ENCODE data around the gene PARD6G.

The PARD6G gene

GRCh38 chr18:80246445-80247392 lies 595 bp downstream of the PARD6G start:
- no peak for DNase-seq (ENCODE audit: low read depth, low spot score)
- peak overlapping the region; percentile 64 for H3K4me3 ChIP-seq (ENCODE audit: low read depth, low read length)

GRCh38 chr18:80245781-80246444 lies 1.4 kb downstream of the PARD6G start:
- H3K4me3 ChIP-seq (ENCODE audit: low read depth, low read length): peak overlapping the region; percentile 64
- DNase-seq (ENCODE audit: low read depth, low spot score): no peak
- no peak for TF ChIP-seq CTCF (IDR thresholded peaks at IDR 0.05; ENCODE audit: low read depth, low read length)
- in situ Hi-C loops (cut with HindIII; ENCODE audit: low sequenced_read_pairs): no loop called here

More at GRCh38 chr18:80246445-80247392, 595 bp downstream of the PARD6G start:
- no peak for TF ChIP-seq CTCF (IDR thresholded peaks at IDR 0.05; ENCODE audit: low read depth, low read length)
- in situ Hi-C loops (cut with HindIII; ENCODE audit: low sequenced_read_pairs): no loop called here

- H3K4me3 ChIP-seq (ENCODE audit: low read depth, low read length): no peak overlapping the region
- DNase-seq (ENCODE audit: low read depth, low spot score): no peak
- in situ Hi-C loops (cut with HindIII; ENCODE audit: low sequenced_read_pairs): no loop called here
These were observed 2.2 kb downstream of the PARD6G start for GRCh38 chr18:80244956-80245730.

GRCh38 chr18:80244167-80244566 lies 3.1 kb downstream of the PARD6G start:
- H3K4me3 ChIP-seq (ENCODE audit: low read depth, low read length): no peak overlapping the region
- in situ Hi-C loops (cut with HindIII; ENCODE audit: low sequenced_read_pairs): no loop called here
- DNase-seq (ENCODE audit: low read depth, low spot score): no peak
- TF ChIP-seq CTCF (IDR thresholded peaks at IDR 0.05; ENCODE audit: low read depth, low read length): no peak

More at GRCh38 chr18:80244956-80245730, 2.2 kb downstream of the PARD6G start:
- TF ChIP-seq CTCF (IDR thresholded peaks at IDR 0.05; ENCODE audit: low read depth, low read length): no peak

GRCh38 chr18:80243204-80243603 lies 4.1 kb downstream of the PARD6G start:
- no peak for TF ChIP-seq CTCF (IDR thresholded peaks at IDR 0.05; ENCODE audit: low read depth, low read length)
- DNase-seq (ENCODE audit: low read depth, low spot score): no peak
- H3K4me3 ChIP-seq (ENCODE audit: low read depth, low read length): no peak overlapping the region
- in situ Hi-C loops (cut with HindIII; ENCODE audit: low sequenced_read_pairs): no loop called here
